WTC11 (cell line): ENCODE results near the gene PI4K2A. TPM values are rescaled to one million over a fixed set of nuclear protein-coding genes. Genes with fewer than 3 reads are reported as not detected.

Source experiments
- ATAC-seq: fragments of 200-7000 bp; cut with Tn5 transposase; 2 replicates; pipeline ENCODE4 v1.10.0; 2021; ENCODE audit warnings: mild to moderate bottlenecking, moderate library complexity
- CTCF ChIA-PET: fragments of 300-600 bp; sonication (Branson Sonifier 250); formaldehyde crosslinking; loops from one replicate; lab custom pipeline; 2021; ENCODE audit warnings: antibody characterized with exemption; lab: Charles Lee
- POLR2A ChIA-PET: fragments of 350-600 bp; sonication (Branson Sonifier 250); formaldehyde crosslinking; loops from one replicate; lab custom pipeline; 2021; ENCODE audit warnings: antibody characterized with exemption; lab: Charles Lee
- DNase-seq: peaks from one replicate; pipeline ENCODE4 v3.0.0; 2021; ENCODE audit warnings: low spot score
- H3K27ac Mint-ChIP-seq: 2 replicates; pipeline ENCODE4 v1.8.0; 2021; ENCODE audit warnings: mixed read lengths
- H3K27me3 Mint-ChIP-seq: 2 replicates; pipeline ENCODE4 v1.8.0; 2021; ENCODE audit warnings: low read depth, mild to moderate bottlenecking, moderate library complexity, mixed read lengths
- H3K36me3 Mint-ChIP-seq: 2 replicates; pipeline ENCODE4 v1.8.0; 2021; ENCODE audit warnings: mixed read lengths
- H3K4me1 Mint-ChIP-seq: 2 replicates; pipeline ENCODE4 v1.8.0; 2022; ENCODE audit warnings: mixed read lengths
- H3K4me3 Mint-ChIP-seq: 2 replicates; pipeline ENCODE4 v1.8.0; 2021; ENCODE audit warnings: mild to moderate bottlenecking, moderate library complexity, mixed read lengths
- H3K9me3 Mint-ChIP-seq: 2 replicates; pipeline ENCODE4 v1.8.0; 2021; ENCODE audit warnings: mixed read lengths
- CBFB ChIP-seq: sonication (generic); formaldehyde crosslinking; IDR thresholded peaks from 2 replicates; pipeline ENCODE4 v1.8.1; 2022; ENCODE audit warnings: mild to moderate bottlenecking, low read depth, missing genetic modification reagents
- CREM ChIP-seq: sonication (generic); formaldehyde crosslinking; IDR thresholded peaks from 2 replicates; pipeline ENCODE4 v1.8.1; 2022; ENCODE audit warnings: mild to moderate bottlenecking, missing genetic modification reagents, moderate library complexity
- E2F5 ChIP-seq: sonication (generic); formaldehyde crosslinking; IDR thresholded peaks from 2 replicates; pipeline ENCODE4 v1.8.1; 2022; ENCODE audit warnings: mild to moderate bottlenecking, moderate library complexity, missing genetic modification reagents
- EMX1 ChIP-seq: fragments of 250-450 bp; sonication (Bioruptor Pico); IDR thresholded peaks from 2 replicates; pipeline ENCODE4 v1.8.0; 2021; ENCODE audit warnings: mild to moderate bottlenecking
- FOXK1 ChIP-seq: sonication (generic); formaldehyde crosslinking; IDR thresholded peaks from 2 replicates; pipeline ENCODE4 v1.8.0; 2022; ENCODE audit warnings: mild to moderate bottlenecking, moderate library complexity, missing genetic modification reagents
- GABPB1 ChIP-seq: sonication (generic); formaldehyde crosslinking; IDR thresholded peaks from 2 replicates; pipeline ENCODE4 v1.8.1; 2023; ENCODE audit warnings: mild to moderate bottlenecking, missing genetic modification reagents
- GTF2I ChIP-seq: fragments of 250-450 bp; sonication (Bioruptor Pico); conservative IDR thresholded peaks from 2 replicates; pipeline ENCODE4 v1.4.0; 2021; ENCODE audit warnings: mild to moderate bottlenecking
- JUN ChIP-seq: sonication (generic); formaldehyde crosslinking; IDR thresholded peaks from 2 replicates; pipeline ENCODE4 v1.8.0; 2023; ENCODE audit warnings: mild to moderate bottlenecking, missing genetic modification reagents
- MYBL2 ChIP-seq: sonication (generic); formaldehyde crosslinking; IDR thresholded peaks from 2 replicates; pipeline ENCODE4 v1.8.1; 2023; ENCODE audit warnings: mild to moderate bottlenecking, moderate library complexity, missing genetic modification reagents
- RELA ChIP-seq: sonication (generic); formaldehyde crosslinking; IDR thresholded peaks from 2 replicates; pipeline ENCODE4 v1.8.1; 2022; ENCODE audit warnings: missing genetic modification reagents, mild to moderate bottlenecking, borderline replicate concordance
- RORB ChIP-seq: fragments of 250-450 bp; sonication (Bioruptor Pico); IDR thresholded peaks from 2 replicates; pipeline ENCODE4 v1.9.0; 2021; ENCODE audit warnings: mild to moderate bottlenecking
- TEAD1 ChIP-seq: sonication (generic); formaldehyde crosslinking; IDR thresholded peaks from 2 replicates; pipeline ENCODE4 v1.8.0; 2022; ENCODE audit warnings: mild to moderate bottlenecking, missing genetic modification reagents
- USF2 ChIP-seq: sonication (generic); formaldehyde crosslinking; IDR thresholded peaks from 2 replicates; pipeline ENCODE4 v1.8.1; 2023; ENCODE audit warnings: mild to moderate bottlenecking, missing genetic modification reagents, moderate library complexity
- ZNF232 ChIP-seq: sonication (generic); formaldehyde crosslinking; IDR thresholded peaks from 2 replicates; pipeline ENCODE4 v1.8.0; 2022; ENCODE audit warnings: mild to moderate bottlenecking, missing genetic modification reagents
- ZNF263 ChIP-seq: sonication (generic); formaldehyde crosslinking; IDR thresholded peaks from 2 replicates; pipeline ENCODE4 v1.8.1; 2022; ENCODE audit warnings: low read depth, mild to moderate bottlenecking, moderate library complexity, missing genetic modification reagents
- ZNF396 ChIP-seq: fragments of 250-450 bp; sonication (Bioruptor Pico); IDR thresholded peaks from 2 replicates; pipeline ENCODE4 v1.8.0; 2021; ENCODE audit warnings: mild to moderate bottlenecking, moderate library complexity, borderline replicate concordance
- ZSCAN18 ChIP-seq: fragments of 250-450 bp; sonication (Bioruptor Pico); IDR thresholded peaks from 2 replicates; pipeline ENCODE4 v2.1.2; 2022; ENCODE audit warnings: mild to moderate bottlenecking, moderate library complexity
- total RNA-seq: library from RNA; stranded (reverse); gene quantifications from 3 replicates; pipeline ENCODE4 v1.2.3, GENCODE V29; 2021
- TF ChIP-seq, protein P1 (sequence below): sonication (generic); formaldehyde crosslinking; IDR thresholded peaks from 2 replicates; pipeline ENCODE4 v1.8.0; 2023; ENCODE audit warnings: missing genetic modification reagents
- TF ChIP-seq, protein P2 (sequence below): fragments of 250-450 bp; sonication (Bioruptor Pico); IDR thresholded peaks from 2 replicates; pipeline ENCODE4 v1.9.0; 2021; ENCODE audit warnings: mild to moderate bottlenecking, borderline replicate concordance
- TF ChIP-seq, protein P3 (sequence below): fragments of 250-450 bp; sonication (Bioruptor Pico); IDR thresholded peaks from 2 replicates; pipeline ENCODE4 v1.9.0; 2021; ENCODE audit warnings: moderate library complexity, mild to moderate bottlenecking, inconsistent platforms, borderline replicate concordance

PI4K2A gene
- total RNA-seq, 1 experiment from 2014 or later, result 19.5 TPM

GRCh38 chr10:97612386-97612785 lies 28.1 kb upstream of the PI4K2A start:
- peak; percentile 86 for ATAC-seq
- Mint-ChIP-seq H3K27ac (no peak overlapping the region; the same call in 1 of the 2 replicates), H3K27me3 (no peaks in the 10 kb centered on the region), H3K4me3 (no peak overlapping the region), H3K9me3 (no peaks in the 10 kb centered on the region), H3K36me3 (no peaks in the 10 kb centered on the region), H3K4me1 (peaks cover 14% of the 10 kb centered on the region)
- TF ChIP-seq, protein P1, sequence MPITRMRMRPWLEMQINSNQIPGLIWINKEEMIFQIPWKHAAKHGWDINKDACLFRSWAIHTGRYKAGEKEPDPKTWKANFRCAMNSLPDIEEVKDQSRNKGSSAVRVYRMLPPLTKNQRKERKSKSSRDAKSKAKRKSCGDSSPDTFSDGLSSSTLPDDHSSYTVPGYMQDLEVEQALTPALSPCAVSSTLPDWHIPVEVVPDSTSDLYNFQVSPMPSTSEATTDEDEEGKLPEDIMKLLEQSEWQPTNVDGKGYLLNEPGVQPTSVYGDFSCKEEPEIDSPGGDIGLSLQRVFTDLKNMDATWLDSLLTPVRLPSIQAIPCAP (CRISPR knock-in tag), result no peak
- no peak for TF ChIP-seq GTF2I
- no peak for TF ChIP-seq FOXK1 (CRISPR knock-in tag)
- no peak for TF ChIP-seq JUN (CRISPR knock-in tag)
- TF ChIP-seq RORB (CRISPR knock-in tag), result no peak
- TF ChIP-seq ZNF396 (CRISPR knock-in tag), result no peak
- TF ChIP-seq, protein P2, sequence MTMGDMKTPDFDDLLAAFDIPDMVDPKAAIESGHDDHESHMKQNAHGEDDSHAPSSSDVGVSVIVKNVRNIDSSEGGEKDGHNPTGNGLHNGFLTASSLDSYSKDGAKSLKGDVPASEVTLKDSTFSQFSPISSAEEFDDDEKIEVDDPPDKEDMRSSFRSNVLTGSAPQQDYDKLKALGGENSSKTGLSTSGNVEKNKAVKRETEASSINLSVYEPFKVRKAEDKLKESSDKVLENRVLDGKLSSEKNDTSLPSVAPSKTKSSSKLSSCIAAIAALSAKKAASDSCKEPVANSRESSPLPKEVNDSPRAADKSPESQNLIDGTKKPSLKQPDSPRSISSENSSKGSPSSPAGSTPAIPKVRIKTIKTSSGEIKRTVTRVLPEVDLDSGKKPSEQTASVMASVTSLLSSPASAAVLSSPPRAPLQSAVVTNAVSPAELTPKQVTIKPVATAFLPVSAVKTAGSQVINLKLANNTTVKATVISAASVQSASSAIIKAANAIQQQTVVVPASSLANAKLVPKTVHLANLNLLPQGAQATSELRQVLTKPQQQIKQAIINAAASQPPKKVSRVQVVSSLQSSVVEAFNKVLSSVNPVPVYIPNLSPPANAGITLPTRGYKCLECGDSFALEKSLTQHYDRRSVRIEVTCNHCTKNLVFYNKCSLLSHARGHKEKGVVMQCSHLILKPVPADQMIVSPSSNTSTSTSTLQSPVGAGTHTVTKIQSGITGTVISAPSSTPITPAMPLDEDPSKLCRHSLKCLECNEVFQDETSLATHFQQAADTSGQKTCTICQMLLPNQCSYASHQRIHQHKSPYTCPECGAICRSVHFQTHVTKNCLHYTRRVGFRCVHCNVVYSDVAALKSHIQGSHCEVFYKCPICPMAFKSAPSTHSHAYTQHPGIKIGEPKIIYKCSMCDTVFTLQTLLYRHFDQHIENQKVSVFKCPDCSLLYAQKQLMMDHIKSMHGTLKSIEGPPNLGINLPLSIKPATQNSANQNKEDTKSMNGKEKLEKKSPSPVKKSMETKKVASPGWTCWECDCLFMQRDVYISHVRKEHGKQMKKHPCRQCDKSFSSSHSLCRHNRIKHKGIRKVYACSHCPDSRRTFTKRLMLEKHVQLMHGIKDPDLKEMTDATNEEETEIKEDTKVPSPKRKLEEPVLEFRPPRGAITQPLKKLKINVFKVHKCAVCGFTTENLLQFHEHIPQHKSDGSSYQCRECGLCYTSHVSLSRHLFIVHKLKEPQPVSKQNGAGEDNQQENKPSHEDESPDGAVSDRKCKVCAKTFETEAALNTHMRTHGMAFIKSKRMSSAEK (CRISPR knock-in tag), result no peak
- no peak for TF ChIP-seq MYBL2
- no peak for TF ChIP-seq ZNF232 (CRISPR knock-in tag)
- no peak for TF ChIP-seq GABPB1 (CRISPR knock-in tag)
- CTCF ChIA-PET, result interaction anchor here (0.6 to 3.3 kb wide), 23 partner anchors 11 to 211 kb away, joined by 3 to 55 read pairs (median 4); partner anchors contain the start of genes ANKRD2, AVPI1, HOGA1 and RRP12
- DNase-seq, result no peak
- POLR2A ChIA-PET, result interaction anchor here (1.0 kb wide), 1 partner anchor 38 kb away, joined by 3 read pairs; no protein-coding TSS in a partner anchor

DNA sequence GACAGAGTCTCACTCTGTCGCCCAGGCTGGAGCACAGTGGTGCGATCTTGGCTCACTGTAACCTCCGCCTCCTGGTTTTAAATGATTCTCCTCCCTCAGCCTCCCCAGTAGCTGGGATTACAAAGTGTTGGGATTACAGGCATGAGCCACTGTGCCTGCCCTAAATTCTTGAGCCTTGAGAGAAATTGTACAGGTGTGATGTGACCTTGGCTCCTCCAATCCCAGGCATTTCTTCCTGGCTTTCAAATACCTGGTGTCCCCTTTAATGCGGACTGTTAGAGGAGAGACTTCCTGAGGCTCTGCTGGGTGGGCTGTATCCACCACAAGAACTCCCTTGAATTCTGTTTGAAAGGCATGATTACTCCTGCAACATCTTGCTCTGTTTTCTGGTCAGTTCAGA lies 22.2 kb upstream of the PI4K2A start:
- H3K27me3 Mint-ChIP-seq, result no peaks in the 10 kb centered on the region
- H3K4me3 Mint-ChIP-seq, result no peak overlapping the region
- H3K4me1 Mint-ChIP-seq, result no peaks in the 10 kb centered on the region
- CTCF ChIA-PET, result interaction anchor here (0.7 kb wide), 1 partner anchor 200 kb away, joined by 4 read pairs; no protein-coding TSS in a partner anchor
- H3K36me3 Mint-ChIP-seq, result no peaks in the 10 kb centered on the region
- ATAC-seq, result no peak
- no peak for TF ChIP-seq E2F5
- TF ChIP-seq ZNF263 (CRISPR knock-in tag), result no peak
- TF ChIP-seq, protein P3, sequence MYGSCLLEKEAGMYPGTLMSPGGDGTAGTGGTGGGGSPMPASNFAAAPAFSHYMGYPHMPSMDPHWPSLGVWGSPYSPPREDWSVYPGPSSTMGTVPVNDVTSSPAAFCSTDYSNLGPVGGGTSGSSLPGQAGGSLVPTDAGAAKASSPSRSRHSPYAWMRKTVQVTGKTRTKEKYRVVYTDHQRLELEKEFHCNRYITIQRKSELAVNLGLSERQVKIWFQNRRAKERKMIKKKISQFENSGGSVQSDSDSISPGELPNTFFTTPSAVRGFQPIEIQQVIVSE (CRISPR knock-in tag), result no peak
- no peak for TF ChIP-seq TEAD1 (CRISPR knock-in tag)
- TF ChIP-seq RELA, result no peak
- TF ChIP-seq GTF2I, result no peak
- no peak for TF ChIP-seq EMX1
- TF ChIP-seq CREM (CRISPR knock-in tag), result no peak
- TF ChIP-seq ZSCAN18 (CRISPR knock-in tag), result no peak
- TF ChIP-seq CBFB (CRISPR knock-in tag), result no peak
- no peak for TF ChIP-seq USF2
- TF ChIP-seq, all 79 proteins: peak for 0
- DNase-seq, result no peak
- POLR2A ChIA-PET, result no interaction called here
- H3K9me3 Mint-ChIP-seq, result no peaks in the 10 kb centered on the region
- no peak overlapping the region for H3K27ac Mint-ChIP-seq
